MM.1S (cell line): Measurements from ENCODE around the gene ANO2.

Source experiments
- DNase-seq: peaks from one replicate; pipeline ENCODE4 v3.0.0-alpha.2; 2015
- H2AFZ ChIP-seq: fragments of 300-600 bp; sonication (generic); 2 replicates; pipeline ENCODE4 v1.6.0; 2016; ENCODE audit warnings: antibody characterized with exemption, low read length
- H3F3A ChIP-seq: fragments of 300-600 bp; sonication (generic); 2 replicates; pipeline ENCODE4 v1.6.1; 2016; ENCODE audit warnings: mild to moderate bottlenecking, antibody characterized with exemption, low read length, moderate library complexity, mixed read lengths; ENCODE audit not compliant: insufficient read depth
- H3K27ac ChIP-seq: fragments of 300-600 bp; sonication (generic); 2 replicates; pipeline ENCODE4 v1.5.1; 2016; ENCODE audit warnings: mild to moderate bottlenecking, low read length
- H3K27me3 ChIP-seq: fragments of 300-600 bp; sonication (generic); replicated peaks from 2 replicates; pipeline ENCODE4 v1.6.0; 2016; ENCODE audit warnings: low read length; ENCODE audit not compliant: insufficient read depth
- H3K36me3 ChIP-seq: fragments of 300-600 bp; sonication (generic); replicated peaks from 2 replicates; pipeline ENCODE4 v1.6.1; 2016; ENCODE audit warnings: mild to moderate bottlenecking, low read length, mixed read lengths; ENCODE audit not compliant: insufficient read depth
- H3K4me1 ChIP-seq: fragments of 300-600 bp; sonication (generic); 2 replicates; pipeline ENCODE4 v1.6.1; 2016; ENCODE audit warnings: low read length, mixed read lengths
- H3K4me2 ChIP-seq: fragments of 300-600 bp; sonication (generic); 2 replicates; pipeline ENCODE4 v1.6.0; 2016; ENCODE audit warnings: low read depth, low read length
- H3K4me3 ChIP-seq: fragments of 300-600 bp; sonication (generic); 2 replicates; pipeline ENCODE4 v1.5.1; 2016; ENCODE audit warnings: low read length, mixed read lengths
- H3K79me2 ChIP-seq: fragments of 300-600 bp; sonication (generic); 2 replicates; pipeline ENCODE4 v1.6.1; 2016; ENCODE audit warnings: mixed run types, low read length, mixed read lengths
- H3K9ac ChIP-seq: fragments of 300-600 bp; sonication (generic); 2 replicates; pipeline ENCODE4 v1.6.1; 2016; ENCODE audit warnings: low read length, mixed read lengths
- H3K9me2 ChIP-seq: fragments of 300-600 bp; sonication (generic); replicated peaks from 2 replicates; pipeline ENCODE4 v1.6.1; 2016; ENCODE audit warnings: mild to moderate bottlenecking, low read length, mixed read lengths; ENCODE audit not compliant: insufficient read depth
- H3K9me3 ChIP-seq: fragments of 300-600 bp; sonication (generic); replicated peaks from 2 replicates; pipeline ENCODE4 v1.6.1; 2016; ENCODE audit warnings: mild to moderate bottlenecking, low read length, mixed read lengths; ENCODE audit not compliant: insufficient read depth
- H4K20me1 ChIP-seq: fragments of 300-600 bp; sonication (generic); 2 replicates; pipeline ENCODE4 v1.6.1; 2016; ENCODE audit warnings: mild to moderate bottlenecking, low read length, moderate library complexity, mixed read lengths; ENCODE audit not compliant: insufficient read depth
- EZH2 ChIP-seq: fragments of 300-600 bp; sonication (generic); optimal IDR thresholded peaks from 2 replicates; pipeline ENCODE3; 2017; ENCODE audit warnings: low read depth, mild to moderate bottlenecking, antibody characterized with exemption, low read length, mixed read lengths
- EZH2phosphoT487 ChIP-seq: fragments of 300-600 bp; sonication (generic); IDR thresholded peaks from 2 replicates; pipeline ENCODE4 v1.6.1; 2018; ENCODE audit warnings: antibody characterized with exemption, low read length
- TF ChIP-seq, protein P1 (sequence below): fragments of 300-600 bp; sonication (generic); IDR thresholded peaks from 2 replicates; pipeline ENCODE4 v1.5.1; 2016; ENCODE audit warnings: antibody characterized with exemption, low read length, mixed read lengths

The ANO2 gene

DNA sequence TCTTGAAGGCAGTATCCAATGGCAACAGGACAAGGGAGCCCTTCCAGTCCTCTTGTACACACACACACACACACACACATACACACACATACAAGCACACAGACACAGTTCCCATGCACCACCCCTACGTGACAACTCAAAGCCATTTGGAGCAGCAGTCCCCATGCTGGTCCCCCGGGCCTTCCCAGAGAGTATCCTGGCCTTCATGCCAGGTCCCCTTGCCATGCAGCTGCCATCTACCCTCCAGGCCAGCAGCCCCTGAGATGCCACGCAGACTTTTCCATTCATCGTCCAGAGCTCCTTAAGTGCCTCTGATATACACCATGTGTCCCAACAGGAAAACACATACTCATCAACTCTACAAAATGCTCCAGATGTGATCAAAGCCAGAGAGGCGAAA, 159.5 kb downstream of the ANO2 start:
- TF ChIP-seq EZH2phosphoT487: no peak
- no peak for TF ChIP-seq EZH2
- TF ChIP-seq, protein P1, sequence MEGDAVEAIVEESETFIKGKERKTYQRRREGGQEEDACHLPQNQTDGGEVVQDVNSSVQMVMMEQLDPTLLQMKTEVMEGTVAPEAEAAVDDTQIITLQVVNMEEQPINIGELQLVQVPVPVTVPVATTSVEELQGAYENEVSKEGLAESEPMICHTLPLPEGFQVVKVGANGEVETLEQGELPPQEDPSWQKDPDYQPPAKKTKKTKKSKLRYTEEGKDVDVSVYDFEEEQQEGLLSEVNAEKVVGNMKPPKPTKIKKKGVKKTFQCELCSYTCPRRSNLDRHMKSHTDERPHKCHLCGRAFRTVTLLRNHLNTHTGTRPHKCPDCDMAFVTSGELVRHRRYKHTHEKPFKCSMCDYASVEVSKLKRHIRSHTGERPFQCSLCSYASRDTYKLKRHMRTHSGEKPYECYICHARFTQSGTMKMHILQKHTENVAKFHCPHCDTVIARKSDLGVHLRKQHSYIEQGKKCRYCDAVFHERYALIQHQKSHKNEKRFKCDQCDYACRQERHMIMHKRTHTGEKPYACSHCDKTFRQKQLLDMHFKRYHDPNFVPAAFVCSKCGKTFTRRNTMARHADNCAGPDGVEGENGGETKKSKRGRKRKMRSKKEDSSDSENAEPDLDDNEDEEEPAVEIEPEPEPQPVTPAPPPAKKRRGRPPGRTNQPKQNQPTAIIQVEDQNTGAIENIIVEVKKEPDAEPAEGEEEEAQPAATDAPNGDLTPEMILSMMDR: no peak
- no peak overlapping the region for H3K27ac ChIP-seq
- no peak for DNase-seq

DNA sequence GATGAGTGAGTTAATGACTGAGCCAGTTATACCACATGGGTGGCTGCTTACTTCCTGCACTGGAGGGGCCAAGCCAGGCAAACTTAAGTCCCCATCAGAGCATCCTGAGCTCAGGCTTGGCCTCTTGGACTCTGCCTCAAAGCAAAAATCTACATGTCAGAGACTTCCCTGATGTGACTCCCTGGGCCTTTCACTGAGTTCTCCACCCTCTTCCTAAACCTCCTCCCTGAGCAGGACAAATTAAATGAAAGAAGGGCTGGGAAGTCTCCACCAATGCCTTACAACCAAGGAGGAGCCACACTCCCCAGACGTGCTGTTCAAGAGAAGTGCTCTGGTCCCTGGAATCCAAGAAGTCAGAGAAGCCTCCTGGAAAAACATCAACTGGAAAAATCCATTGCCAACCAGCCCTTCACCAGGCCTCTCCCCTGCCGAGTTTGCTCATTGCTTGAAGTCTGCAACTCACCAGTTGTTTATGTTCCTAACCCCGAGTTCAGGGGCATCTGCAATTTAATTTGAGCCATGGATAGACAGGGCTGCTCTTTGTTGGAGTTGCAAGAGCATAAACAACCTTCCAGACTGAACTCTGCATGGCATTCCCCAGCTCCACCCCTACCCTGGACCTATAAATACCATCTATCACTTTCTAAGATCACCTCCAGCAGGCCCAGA, 160.5 kb downstream of the ANO2 start:
- H3K27me3 ChIP-seq: no peaks in the 10 kb centered on the region
- TF ChIP-seq, protein P1: no peak
- TF ChIP-seq EZH2 (no peak), EZH2phosphoT487 (no peak)
- H4K20me1 ChIP-seq: no peaks in the 10 kb centered on the region
- no peaks in the 10 kb centered on the region for H3F3A ChIP-seq
- H3K9ac ChIP-seq: no peak overlapping the region
- H3K27ac ChIP-seq: no peak overlapping the region
- no peaks in the 10 kb centered on the region for H3K9me2 ChIP-seq
- H3K4me3 ChIP-seq: no peak overlapping the region
- no peak for DNase-seq
- no peak overlapping the region for H2AFZ ChIP-seq
- no peaks in the 10 kb centered on the region for H3K36me3 ChIP-seq
- H3K4me2 ChIP-seq: no peak overlapping the region
- no peaks in the 10 kb centered on the region for H3K79me2 ChIP-seq
- no peaks in the 10 kb centered on the region for H3K4me1 ChIP-seq
- no peaks in the 10 kb centered on the region for H3K9me3 ChIP-seq

More for the DNA sequence above, 159.5 kb downstream of the ANO2 start:
- H3K4me2 ChIP-seq: no peak overlapping the region
- H3F3A ChIP-seq: no peaks in the 10 kb centered on the region
- no peaks in the 10 kb centered on the region for H3K4me1 ChIP-seq
- H3K4me3 ChIP-seq: no peak overlapping the region
- H4K20me1 ChIP-seq: no peaks in the 10 kb centered on the region
- H3K9me3 ChIP-seq: no peaks in the 10 kb centered on the region
- H3K9me2 ChIP-seq: no peaks in the 10 kb centered on the region
- no peak overlapping the region for H3K9ac ChIP-seq
- H3K36me3 ChIP-seq: no peaks in the 10 kb centered on the region
- H3K27me3 ChIP-seq: no peaks in the 10 kb centered on the region
- H3K79me2 ChIP-seq: no peaks in the 10 kb centered on the region
- H2AFZ ChIP-seq: no peak overlapping the region

DNA sequence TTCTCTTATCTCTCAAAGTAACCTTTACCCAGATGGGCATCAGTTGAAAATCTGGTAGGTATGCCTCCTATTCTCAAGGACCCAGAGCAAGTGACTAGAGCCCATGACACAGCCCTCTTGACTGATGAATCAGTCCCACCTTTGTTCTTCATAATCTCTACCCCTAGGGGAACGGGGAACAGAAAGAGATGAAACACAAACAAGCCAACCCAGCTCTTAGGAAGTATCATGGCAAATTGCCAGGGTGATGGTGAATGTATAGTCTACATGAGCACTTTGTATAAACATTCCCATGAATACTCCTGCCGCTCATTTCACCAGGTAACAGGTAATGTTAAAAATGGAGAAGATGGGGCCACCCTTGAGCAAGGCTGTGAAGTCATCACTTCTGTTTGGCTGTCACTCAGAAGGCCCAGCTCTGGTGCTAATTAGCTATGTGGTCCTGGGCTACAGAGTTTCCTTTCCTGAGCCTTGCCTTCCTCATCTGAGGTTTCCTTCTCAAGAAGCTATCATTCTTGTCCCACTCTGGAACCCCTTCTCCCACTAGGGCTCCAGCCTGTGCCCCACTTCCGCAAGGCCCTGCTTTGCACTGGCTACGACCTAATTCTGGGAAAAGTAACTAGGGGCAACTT, 161.7 kb downstream of the ANO2 start:
- TF ChIP-seq EZH2 (no peak), EZH2phosphoT487 (no peak)
- TF ChIP-seq, protein P1: no peak
- Histone ChIP-seq H3K4me3 (no peak overlapping the region), H4K20me1 (no peaks in the 10 kb centered on the region), H3K4me1 (no peaks in the 10 kb centered on the region), H3K9me3 (no peaks in the 10 kb centered on the region), H3K9me2 (no peaks in the 10 kb centered on the region), H3K4me2 (no peak overlapping the region), H3K27ac (no peak overlapping the region), H3K27me3 (no peaks in the 10 kb centered on the region), H3K9ac (no peak overlapping the region), H3K79me2 (no peaks in the 10 kb centered on the region), H3F3A (no peaks in the 10 kb centered on the region), H3K36me3 (no peaks in the 10 kb centered on the region), H2AFZ (no peak overlapping the region)
- DNase-seq: no peak
